HG02884 (cell line): ENCODE results near the gene ETV7.
A peak's percentile ranks its signal among the peaks of the same experiment; 100 is the strongest.
"Not testable (repeated sequence)": the region's sequence is repeated elsewhere in the genome, so short reads cannot be mapped to it uniquely, and the experiment has no call there.

Source experiments
- ATAC-seq: cut with Tn5 transposase; IDR thresholded peaks from one replicate; pipeline ENCODE4 v1.9.1; 2021; ENCODE audit warnings: mild to moderate bottlenecking, moderate library complexity; ENCODE audit not compliant: unreplicated experiment

ETV7 gene

DNA sequence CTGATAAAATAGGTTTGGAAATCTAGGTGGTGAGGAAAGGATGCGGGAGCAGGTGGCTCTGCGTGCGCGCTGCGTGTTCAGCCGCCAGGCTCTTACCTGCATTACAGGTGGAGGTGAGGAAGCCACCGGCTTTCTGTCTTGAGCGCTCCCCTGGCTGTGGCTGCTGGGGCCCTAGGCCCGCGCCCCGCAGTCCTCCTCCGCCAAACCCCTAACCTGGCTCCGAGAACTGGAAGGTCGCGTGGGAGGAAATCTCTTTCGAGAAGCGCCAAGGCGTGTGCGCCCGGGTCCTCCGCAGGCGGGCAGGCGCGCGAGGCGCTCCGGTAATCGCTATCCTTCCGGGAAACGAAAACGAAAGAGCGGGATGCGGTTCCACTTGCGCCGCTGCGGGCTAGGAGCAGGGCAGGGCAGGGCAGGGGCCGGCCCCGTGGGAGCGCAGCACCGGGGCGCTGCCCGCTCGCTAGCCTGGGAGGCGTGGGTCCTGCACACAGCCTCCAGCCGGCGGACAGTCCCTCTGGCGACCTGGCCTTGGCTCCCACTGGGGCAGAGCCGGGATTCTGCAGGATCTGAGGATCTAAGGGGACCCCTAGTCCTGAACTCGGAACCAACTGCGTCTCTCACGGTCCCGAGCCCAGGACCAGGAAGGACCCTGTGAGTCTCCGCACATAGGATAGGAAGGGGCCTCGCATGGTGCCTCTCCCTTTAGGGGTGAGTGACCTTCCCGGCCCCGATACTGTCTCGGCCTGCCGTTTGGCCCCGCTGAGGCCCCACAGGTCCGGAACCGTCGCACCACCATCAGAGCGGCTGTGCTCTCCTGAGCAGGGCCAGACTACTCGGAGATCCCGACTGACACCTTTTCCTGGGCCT is at the start of gene ETV7:
Gene ETV7, minus strand, starts transcription at position 230 of the 864 bp plus-strand sequence. Its CDS starts 128 bp downstream, at position 102.
- no peak for ATAC-seq

DNA sequence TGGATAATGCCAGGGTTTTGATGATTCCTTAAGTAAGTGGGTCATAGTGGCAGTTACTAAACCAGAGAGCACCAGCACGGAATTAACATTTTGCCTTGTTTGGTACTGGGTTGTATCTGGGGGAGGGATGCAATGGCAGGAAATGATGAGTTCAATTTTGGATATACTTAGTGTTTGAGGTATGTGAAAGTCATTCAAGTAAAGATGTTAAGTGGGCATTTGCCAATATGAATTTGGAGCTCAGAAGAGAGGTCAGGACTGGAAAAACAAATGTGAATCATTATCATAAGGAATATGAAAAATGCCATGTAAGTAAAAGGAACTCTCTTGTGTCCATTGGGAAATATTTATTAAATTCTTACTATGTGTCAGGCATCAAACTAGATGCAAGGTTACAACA is 49.0 kb upstream of the ETV7 start:
- no peak for ATAC-seq

DNA sequence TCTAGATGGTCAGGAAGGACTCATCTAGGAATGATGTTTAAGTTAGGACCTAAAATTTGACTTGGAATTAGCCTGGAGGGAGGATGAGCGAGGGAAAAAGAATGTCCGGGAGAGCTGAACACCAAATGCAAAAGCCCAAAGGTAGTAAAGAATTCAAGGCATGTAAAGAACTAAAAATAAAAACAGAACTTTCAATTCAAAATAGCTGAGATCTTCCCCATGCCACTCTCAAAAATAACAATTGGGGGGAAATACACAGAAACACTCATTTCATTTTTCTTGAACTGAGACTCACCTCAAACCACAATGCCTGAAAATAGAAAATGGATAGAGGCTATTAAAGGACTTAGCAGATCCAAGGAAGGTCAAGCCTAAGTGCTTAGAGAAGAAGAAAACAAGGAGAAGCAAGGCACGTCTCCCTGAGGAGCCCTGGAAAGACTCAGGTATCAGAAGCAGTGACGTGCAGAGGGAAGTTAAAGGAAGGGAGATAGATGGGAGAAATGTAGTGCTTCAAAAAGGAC is 44.7 kb upstream of the ETV7 start:
- no peak for ATAC-seq

DNA sequence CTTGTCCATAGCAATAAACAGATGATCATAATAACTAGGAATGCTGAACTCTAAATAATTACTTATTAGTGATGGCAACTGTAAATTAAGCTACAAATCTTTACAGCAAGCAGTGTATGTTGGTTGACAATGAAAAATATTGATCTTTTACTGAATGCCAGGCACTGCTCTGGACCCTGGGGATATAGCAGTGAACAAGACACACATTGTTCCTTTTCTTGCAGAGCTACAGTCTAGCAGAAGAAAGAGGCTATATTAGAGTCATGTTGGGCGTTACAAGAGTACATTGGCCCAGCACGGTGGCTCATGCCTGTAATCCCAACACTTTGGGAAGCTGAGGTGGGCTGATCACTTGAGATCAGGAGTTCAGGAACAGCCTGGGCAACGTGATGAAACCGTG is 43.7 kb upstream of the ETV7 start:
- no peak for ATAC-seq

DNA sequence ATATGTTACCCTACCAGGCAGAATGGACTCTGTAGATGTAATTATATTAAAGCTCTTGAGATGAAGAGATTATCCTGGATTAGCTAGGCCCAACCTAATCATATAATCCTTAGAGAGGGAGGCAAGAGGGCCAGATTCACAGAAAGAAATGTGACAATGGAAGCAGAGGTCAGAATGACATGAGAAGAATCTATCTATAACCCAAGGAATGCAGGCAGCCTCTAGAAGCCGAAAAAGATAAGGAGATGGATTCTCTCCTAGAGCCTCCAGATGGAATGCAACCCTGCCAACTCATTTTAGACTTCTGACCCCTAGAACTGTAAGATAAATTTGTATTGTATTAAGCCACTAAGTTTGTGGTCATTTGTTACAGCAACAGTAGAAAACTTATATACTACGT is 42.9 kb upstream of the ETV7 start:
- no peak for ATAC-seq

DNA sequence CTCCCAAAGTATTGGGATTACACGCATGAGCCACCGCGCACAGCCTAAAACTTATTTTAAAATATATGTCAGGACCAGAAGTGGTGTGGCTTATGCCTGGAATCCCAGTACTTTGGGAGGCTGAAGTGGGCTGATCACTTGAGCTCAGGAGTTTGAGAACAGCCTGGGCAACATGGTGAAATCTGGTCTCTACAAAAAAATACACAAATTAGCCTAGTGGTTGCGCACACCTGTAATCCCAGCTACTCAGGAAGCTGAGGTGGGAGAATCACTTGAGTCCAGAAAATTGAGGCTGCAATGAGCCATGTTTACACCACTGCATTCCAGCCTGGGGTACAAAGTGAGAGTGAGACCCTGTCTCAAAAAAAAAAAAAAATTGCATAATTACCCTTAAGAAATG is 41.4 kb upstream of the ETV7 start:
- ATAC-seq: no peak

DNA sequence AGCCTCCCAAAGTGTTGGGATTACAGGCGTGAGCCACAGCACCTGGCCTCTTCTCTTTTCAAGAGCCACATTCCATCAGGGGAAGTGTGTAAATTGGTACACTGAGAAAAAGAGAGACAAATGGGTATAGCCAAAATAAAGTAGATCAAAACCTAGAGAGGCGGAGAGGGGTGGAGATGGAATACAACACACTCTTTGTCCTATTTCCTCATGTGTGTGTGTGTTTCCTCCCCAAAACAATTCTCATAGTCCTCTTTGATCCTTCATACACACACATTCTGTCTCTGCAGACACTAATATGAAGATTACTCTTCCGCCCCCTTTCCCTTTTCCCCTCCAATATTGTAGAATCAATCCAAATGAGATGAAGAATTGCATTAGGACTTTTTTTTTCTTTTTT is 39.2 kb upstream of the ETV7 start:
- no peak for ATAC-seq

DNA sequence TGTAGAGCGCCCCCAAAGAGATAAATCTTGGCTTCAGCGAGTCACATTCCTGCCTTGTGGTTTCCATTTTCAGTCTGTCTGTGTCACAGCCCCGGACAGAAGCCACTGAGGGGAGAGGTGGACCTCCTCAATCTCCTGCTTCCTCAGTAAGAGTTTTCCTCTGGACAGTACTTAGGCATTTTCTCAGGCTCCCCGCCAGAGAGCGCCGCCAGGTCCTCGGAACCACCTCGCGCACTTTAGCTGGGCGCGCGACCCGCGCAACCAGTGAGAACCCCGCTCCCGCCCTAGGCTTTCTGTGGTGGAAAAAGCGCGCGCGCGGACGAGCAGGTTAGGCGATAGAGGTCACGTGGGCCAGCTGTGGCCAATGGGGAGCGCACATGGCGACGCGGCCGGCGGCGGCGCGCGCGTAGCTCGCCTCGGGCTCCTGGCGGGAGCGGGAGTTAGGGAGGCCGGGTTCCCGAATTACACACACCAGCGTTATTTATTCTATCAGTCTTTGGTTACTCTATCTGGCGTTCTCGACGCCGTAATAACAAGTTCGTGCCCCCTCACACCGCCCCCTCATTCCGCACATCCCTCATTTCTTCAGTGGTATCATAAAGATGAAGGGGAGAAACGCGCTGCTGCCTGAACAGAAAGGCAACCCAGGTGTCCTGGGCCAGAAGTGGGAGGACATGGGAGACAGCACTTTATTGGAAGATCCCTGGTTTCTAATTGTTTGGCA is 35.8 kb upstream of the ETV7 start:
- ATAC-seq: peak; percentile 86

DNA sequence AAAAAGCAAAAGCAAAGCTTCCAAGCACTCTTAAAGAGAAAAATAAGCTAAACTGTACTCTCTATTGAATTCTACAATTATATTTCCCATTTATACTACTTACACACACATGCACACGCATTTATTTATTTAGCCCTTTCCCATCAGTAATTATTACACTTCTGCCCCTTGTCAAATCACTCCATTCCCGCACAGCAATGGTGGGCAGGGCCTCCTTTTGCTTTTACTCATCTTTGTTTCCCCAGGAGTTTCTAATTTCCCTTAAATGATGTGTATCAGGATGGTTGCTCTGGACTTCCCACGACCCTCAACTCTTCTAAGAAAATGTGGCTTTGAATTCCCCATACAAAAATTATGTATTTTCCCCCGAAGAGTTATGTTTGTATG is 35.2 kb upstream of the ETV7 start:
- no peak for ATAC-seq

DNA sequence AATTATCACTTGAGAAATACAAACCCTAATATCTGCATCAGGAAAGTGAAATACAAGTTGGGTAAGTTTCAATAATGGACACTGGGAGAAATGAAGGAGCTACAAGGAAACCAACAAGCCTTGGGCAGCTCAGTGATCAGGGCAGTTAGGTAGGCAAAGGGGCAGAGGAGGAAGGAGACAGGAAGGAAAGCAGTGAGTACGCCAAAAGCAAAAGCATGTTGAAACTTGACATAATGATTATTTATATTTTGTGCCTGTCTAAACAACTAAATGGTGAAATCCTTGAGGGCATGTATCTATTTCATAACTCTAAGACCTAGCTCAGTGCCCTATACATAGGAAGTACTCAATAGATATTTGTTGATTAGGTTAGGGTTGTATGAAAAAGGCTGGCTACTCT is 31.8 kb upstream of the ETV7 start:
- no peak for ATAC-seq

DNA sequence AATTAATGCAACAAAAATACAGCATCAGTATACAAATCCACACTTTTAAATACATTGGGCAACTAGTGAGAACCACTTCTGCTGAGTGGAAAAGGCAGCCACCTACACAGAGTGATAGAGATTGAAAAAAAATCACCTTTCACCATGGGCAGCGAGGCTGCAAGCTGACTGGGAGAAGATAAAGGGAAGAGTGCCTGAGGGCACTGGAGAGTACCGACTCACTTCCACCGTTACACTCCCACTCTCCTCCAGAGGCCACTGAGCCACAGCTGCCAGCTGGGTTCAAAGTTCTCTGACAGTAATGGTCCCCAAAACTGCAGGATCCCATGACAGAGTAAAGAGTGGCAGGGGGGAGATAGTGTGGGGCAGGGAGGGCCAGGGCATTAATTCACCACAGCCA is 31.1 kb upstream of the ETV7 start:
- ATAC-seq: no peak

DNA sequence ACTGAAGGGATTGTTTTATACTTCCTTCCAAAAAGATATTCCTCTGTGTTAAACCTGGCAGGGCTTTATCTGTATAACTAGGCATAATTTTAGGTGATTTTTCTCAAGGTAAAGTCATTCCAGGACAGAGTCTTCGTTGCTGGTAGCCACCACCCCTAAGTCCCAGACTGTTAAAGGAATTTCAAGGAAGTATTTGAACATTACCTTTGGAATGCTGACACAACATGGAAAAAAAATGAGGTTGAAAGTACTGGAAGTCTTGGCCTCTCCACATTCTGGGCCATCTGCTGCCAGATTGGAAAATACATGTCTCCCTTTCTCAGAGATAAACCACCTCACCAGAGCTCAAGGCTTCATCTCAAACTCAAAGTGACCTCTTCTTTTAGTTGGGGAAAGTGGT is 27.0 kb upstream of the ETV7 start:
- ATAC-seq: no peak

DNA sequence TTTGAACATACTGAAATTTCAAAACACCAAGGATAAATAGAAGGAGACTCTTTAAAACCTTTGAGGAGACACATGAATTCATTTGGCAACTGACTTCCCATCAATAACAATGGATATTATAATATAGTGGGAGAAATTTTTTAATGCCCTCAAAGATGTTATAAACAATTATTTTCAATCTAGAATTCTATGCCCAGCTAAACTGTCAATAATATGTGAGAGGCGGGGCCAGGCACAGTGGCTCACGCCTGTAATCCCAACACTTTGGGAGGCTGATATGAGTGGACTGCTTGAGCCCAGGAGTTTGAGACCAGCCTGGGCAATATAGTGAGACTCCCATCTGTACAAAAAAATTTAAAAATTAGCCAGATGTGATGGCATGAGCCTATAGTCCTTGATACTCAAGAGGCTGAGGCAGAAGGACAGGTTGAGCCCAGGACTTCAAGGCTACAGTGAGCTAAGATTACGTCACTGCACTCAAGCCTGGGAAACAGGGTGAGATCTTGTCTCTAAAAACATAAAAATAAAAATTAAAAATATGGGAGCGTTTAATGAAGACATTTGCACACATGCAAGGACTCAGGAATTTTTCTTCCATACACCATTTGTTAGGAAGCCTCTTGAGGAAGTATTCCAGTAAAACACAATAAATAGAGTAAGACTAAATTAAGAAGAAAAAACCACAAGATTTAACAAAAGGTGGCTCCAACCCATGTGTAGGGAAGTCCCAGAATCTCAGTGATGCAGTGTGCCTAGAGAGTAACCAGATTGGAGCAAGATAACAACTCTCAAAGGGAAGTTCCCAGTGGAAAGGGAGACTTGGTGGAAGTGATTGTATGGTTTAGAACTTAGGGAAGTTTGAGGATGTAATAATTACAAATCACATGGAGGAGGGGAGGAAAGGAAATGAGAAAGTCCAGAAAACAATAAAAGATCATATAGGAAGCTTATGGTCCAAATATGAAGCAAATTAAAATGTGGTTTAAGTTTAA is 26.3 kb upstream of the ETV7 start:
- no peak for ATAC-seq

DNA sequence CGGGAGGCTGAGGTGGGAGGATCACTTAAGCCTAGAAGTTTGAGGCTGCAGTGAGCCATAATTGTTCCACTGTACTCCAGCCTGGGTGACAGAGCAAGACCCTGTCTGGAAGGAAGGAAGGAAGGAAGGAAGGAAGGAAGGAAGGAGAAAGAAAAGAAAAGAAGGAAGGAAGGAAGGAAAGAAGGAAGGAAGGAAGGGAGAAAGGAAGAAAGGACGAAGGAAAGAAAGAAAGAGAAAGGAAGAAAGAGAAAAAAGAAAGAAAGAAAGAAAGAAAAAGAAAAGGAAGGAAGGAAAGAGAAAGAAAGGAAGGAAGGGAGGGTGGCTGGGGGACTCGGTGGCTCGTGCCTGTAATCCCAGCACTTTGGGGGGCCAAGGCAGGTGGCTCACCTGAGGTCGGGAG is 22.2 kb upstream of the ETV7 start:
- ATAC-seq: not testable (repeated sequence)

DNA sequence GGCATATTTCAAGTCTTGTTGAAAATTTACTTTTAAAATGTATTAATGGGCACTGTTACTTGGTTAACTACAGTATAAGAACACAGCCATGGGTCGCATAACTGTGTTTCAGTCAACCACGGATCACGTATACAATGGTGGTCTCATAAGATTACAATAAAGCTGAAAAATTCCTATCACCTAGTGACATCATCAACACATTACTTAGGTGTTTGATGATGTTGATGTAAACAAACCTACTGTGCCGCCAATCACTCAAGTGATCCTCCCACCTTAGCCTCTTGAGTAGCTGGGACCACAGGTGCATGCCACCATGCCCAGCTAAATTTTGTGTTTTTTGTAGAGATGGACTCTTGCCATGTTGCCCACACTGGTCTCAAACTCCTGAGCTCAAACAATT is 16.7 kb upstream of the ETV7 start:
- no peak for ATAC-seq

DNA sequence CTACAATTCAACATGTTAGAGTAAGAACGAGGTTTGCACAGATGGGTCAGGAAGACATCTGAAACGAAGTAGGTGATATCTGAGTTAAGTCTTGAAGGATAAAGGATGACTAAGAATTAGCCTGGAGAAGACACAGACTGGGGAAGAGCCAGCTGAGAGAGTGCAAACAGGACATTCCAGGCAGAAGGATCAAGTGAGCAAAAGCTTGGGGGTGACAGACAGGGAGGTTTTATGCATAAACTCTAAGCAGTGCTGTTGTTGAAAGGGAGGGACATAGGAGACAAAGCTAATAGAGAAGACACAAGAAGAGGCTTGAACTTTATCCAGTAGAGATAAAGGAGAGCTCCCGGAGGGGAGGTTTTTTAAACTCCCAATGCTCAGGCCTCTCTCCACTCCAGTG is 15.0 kb upstream of the ETV7 start:
- ATAC-seq: no peak

DNA sequence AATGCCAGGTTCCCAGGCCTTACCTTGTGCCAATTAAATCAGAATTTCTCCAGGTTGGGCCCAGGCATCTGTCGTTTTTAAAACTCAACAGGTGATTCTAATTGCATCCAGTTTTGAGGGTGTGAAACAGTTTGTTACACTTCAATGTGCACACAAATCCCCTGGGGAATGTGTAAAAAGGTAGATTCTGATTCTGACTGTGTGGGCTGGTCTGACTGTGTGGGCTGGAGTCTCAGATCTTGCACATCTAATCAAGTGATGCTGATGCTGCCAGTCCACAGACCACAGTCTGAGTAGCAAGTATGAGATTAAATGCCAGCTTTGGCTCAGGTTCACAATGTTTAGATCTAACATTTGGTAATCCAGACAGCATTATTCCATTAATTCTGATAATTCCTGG is 12.5 kb upstream of the ETV7 start:
- ATAC-seq: no peak

DNA sequence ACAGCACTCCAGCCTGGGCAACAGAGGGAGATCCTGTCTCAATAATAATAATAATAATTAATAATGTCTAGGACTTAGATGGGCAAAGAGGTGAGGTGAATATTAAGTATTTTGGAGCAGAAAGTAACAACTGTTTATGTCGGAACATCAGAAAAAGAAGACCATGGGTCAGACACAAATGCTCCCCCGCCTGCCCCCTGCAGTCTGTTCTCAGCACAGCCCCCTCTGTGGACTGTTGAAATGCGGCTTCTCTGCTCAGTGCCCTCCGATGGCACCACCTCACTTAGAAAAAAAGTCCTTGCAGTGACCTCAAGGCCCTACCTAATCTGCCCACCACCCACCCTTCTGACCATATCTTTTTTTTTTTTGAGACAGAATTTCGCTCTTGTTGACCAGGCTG is 5.2 kb upstream of the ETV7 start:
- no peak for ATAC-seq

DNA sequence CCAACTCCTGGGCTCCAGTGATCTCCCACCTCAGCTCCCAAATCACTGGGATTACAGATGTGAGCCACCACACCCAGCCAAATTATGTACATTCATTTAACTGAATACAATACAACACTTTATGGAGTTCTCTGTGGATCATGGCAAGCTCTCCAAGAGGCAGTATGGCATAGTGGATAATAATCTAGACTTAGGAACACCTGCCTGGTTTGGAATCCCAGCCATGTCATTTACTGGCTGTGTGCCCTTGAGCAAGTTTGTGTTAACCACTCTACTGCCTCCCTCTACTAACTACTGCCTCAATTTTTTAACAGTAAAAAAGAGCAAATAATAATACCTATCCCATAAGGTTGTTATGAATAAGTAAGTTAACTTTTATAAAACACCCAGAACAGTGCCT is 1.9 kb upstream of the ETV7 start:
- ATAC-seq: no peak

DNA sequence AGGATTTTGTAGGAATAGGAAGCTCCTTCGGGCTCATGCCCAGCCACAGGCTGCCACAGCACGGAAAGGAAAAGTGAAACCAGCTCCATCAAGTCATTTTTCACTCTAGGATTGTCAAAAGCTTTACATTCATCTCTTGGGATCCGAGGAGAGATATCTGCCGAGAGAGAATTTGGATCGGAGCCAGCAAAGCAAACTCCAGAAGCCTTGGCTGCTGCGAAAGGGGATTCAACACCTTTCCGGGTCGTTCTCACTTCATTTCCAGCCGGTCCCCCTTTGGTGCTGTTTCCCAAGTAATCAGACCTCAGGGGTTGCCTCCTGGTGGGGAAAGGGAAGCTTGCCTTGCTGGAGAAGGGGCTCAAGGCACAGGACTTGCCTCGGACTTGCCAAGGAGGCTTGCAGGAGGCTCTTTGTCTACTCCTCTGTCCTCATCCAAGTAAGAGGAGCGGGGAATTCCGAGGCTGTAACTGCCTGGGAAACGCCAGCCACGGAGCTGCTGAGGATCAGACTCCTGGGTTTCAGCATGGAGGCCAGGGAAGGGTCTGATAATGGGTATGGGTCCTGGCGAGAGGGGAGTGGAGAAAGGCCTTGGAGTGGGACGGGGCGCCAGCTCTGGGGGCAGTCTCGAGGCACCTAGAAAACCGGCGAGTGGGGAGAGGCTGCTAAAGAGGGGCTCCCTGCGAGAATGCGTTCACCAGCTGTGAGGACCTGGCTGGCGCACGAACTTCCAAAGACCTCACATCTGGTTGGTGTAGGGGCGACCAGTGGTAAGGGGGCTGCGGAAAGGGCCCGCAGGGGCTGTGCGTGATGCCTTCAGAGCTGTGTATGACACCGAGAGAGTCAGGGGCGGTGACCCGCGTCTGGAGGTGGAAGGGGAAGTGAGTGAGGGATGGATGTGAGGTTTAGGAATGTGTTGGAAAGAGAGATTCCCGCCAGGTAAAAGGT is 702 bp downstream of the ETV7 start:
- ATAC-seq: no peak
